ENCODE data around the gene KCNQ1.

- TF ChIP-seq CTCF (IDR thresholded peaks at IDR 0.05; ENCODE audit: extremely low read depth in 1 of 2, insufficient read depth in 1 of 2, low read depth in 1 of 2, low read length in 2 of 2) (no peak), POLR2A (IDR thresholded peaks at IDR 0.05; ENCODE audit: low read depth, low read length) (no peak), MYC (IDR thresholded peaks at IDR 0.05; ENCODE audit: low read depth, low read length) (no peak), MAX (IDR thresholded peaks at IDR 0.05; ENCODE audit: insufficient read depth, insufficient read length) (no peak), POLR2AphosphoS5 (IDR thresholded peaks at IDR 0.05; ENCODE audit: insufficient read depth, low read depth, low read length) (no peak), EZH2 (IDR thresholded peaks at IDR 0.05; ENCODE audit: borderline replicate concordance, low read depth, low read length, severe bottlenecking) (no peak), FOS (IDR thresholded peaks at IDR 0.05; ENCODE audit: borderline replicate concordance, insufficient read depth, low read length) (no peak)
These were observed 106.3 kb downstream of the KCNQ1 start for GRCh38 chr11:2551131-2551530.
